ENCODE data around the gene AUTS2. TPM values are rescaled to one million over a fixed set of nuclear protein-coding genes. Genes with fewer than 3 reads are reported as not detected.
A peak's percentile ranks its signal among the peaks of the same experiment; 100 is the strongest.

The AUTS2 gene
- total RNA-seq, 1 experiment from 2014 or later = 38.5 TPM

DNA sequence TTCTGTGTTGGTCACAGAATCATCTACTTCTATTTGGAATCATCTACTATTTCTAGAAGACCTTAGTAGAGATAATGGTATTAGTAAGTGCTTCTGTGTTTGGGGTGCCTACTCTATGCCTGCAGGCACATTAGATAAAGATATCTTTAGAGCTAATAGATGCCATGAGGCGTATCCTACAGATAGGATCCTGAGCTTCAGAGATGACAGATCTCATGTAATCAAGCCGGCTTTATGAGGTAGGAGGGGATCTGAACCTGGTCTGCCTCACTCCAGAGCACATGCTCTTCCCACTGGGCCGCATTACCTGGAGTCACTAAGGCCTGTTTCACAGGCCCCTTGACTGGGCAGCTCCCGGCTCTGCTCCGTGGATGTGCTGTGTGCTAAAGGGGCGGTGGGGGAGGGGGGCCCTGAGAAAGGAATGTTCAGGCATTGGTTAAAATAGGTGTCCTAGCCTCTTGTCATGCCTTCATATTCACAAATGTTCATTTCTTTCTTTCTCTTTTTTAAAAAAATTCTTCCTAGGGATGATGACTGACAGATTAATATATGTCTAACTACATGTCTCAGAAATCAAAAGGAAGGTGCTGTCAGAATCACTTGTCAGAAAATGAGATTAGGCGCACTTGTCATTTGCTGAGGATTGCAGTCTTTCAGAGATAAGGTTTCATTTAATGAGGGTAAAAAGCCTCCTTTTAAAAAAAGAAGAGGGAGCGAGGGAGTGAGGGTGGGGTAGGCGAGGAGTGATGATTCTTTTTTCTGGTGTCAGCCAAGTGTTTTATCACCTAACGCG is 1075.7 kb downstream of the AUTS2 start:
- Histone ChIP-seq H4K20me1 (ENCODE audit: insufficient read depth, low read depth, low read length) (0 out of 2 replicates have a peak, but pooled peaks cover 4% of the 10 kb centered on the region), H3K9ac (ENCODE audit: low read length) (no peak overlapping the region), H3K79me2 (ENCODE audit: low read length) (no peaks in the 10 kb centered on the region), H3K27ac (ENCODE audit: low read length) (no peak overlapping the region), H3K4me3 (ENCODE audit: low read length) (no peak overlapping the region), H2AFZ (ENCODE audit: low read length) (no peak overlapping the region), H3K27me3 (ENCODE audit: low read length) (no peaks in the 10 kb centered on the region), H3K4me2 (ENCODE audit: low read depth, low read length, poor library complexity, severe bottlenecking) (no peak overlapping the region), H3K9me3 (ENCODE audit: low read length) (no peaks in the 10 kb centered on the region), H3K9me2 (replicated peaks; ENCODE audit: insufficient read depth, low read length) (no peaks in the 10 kb centered on the region), H3K4me1 (ENCODE audit: low read length) (peaks cover 8% of the 10 kb centered on the region; the same call in 1 of the 2 replicates), H3K36me3 (ENCODE audit: insufficient read depth, low read length) (no peaks in the 10 kb centered on the region)
- DNase-seq = no peak

DNA sequence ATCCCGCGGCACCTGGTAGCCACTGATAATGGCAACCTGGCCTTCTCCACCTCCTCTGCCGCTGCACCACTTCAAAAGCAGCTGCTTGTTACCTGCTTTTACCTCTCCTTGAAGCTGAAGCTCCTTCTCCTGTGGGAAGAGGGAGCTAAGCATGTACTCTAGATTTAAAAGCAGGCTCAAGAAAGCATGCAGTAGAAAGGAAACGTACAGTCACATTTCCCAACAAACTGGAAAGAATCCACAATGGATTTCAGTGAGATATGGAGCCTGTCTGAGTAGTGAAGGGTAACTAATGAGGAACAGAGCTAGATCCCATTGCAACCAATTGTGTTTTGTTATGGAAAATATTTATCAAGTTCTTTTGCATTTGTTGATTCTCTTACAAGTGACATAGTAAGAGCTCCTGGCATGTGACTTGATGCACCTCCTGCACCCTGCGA is 1076.3 kb downstream of the AUTS2 start:
- Histone ChIP-seq H3K9me2 (replicated peaks; ENCODE audit: insufficient read depth, low read length) (no peaks in the 10 kb centered on the region), H4K20me1 (ENCODE audit: insufficient read depth, low read depth, low read length) (0 out of 2 replicates have a peak, but pooled peaks cover 4% of the 10 kb centered on the region), H3K4me2 (ENCODE audit: low read depth, low read length, poor library complexity, severe bottlenecking) (no peak overlapping the region), H3K4me1 (ENCODE audit: low read length) (peaks cover 8% of the 10 kb centered on the region; the same call in 1 of the 2 replicates), H3K27ac (ENCODE audit: low read length) (no peak overlapping the region), H3K9me3 (ENCODE audit: low read length) (no peaks in the 10 kb centered on the region), H2AFZ (ENCODE audit: low read length) (no peak overlapping the region), H3K79me2 (ENCODE audit: low read length) (no peaks in the 10 kb centered on the region), H3K9ac (ENCODE audit: low read length) (no peak overlapping the region), H3K36me3 (ENCODE audit: insufficient read depth, low read length) (no peaks in the 10 kb centered on the region), H3K4me3 (ENCODE audit: low read length) (no peak overlapping the region), H3K27me3 (ENCODE audit: low read length) (no peaks in the 10 kb centered on the region)
- no peak for DNase-seq

DNA sequence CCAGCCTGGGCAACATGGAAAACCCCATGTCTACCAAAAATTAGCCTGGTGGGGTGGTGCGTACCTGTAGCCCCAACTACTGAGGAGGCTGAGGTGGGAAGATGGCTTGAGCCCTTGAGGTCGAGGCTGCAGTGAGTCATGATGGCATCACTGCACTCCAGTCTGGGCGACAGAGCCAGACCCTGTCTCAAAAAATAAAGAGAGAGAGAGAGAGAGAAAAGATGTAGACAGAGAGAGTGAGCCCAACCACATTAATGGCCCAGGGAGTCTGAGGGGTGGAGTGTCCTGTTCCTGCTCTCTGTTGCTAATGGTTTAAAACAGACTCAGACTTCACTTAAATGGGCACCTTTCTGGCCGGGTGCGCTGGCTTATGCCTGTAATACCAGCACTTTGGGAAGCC is 1078.0 kb downstream of the AUTS2 start:
- Histone ChIP-seq H3K27ac (ENCODE audit: low read length) (no peak overlapping the region), H4K20me1 (ENCODE audit: insufficient read depth, low read depth, low read length) (0 out of 2 replicates have a peak, but pooled peaks cover 4% of the 10 kb centered on the region), H3K4me1 (ENCODE audit: low read length) (peaks cover 8% of the 10 kb centered on the region; the same call in 1 of the 2 replicates), H3K79me2 (ENCODE audit: low read length) (no peaks in the 10 kb centered on the region), H3K4me2 (ENCODE audit: low read depth, low read length, poor library complexity, severe bottlenecking) (no peak overlapping the region), H3K9me2 (replicated peaks; ENCODE audit: insufficient read depth, low read length) (no peaks in the 10 kb centered on the region), H3K36me3 (ENCODE audit: insufficient read depth, low read length) (no peaks in the 10 kb centered on the region), H3K4me3 (ENCODE audit: low read length) (no peak overlapping the region), H3K9me3 (ENCODE audit: low read length) (no peaks in the 10 kb centered on the region), H3K9ac (ENCODE audit: low read length) (no peak overlapping the region), H2AFZ (ENCODE audit: low read length) (no peak overlapping the region), H3K27me3 (ENCODE audit: low read length) (no peaks in the 10 kb centered on the region)
- no peak for DNase-seq

DNA sequence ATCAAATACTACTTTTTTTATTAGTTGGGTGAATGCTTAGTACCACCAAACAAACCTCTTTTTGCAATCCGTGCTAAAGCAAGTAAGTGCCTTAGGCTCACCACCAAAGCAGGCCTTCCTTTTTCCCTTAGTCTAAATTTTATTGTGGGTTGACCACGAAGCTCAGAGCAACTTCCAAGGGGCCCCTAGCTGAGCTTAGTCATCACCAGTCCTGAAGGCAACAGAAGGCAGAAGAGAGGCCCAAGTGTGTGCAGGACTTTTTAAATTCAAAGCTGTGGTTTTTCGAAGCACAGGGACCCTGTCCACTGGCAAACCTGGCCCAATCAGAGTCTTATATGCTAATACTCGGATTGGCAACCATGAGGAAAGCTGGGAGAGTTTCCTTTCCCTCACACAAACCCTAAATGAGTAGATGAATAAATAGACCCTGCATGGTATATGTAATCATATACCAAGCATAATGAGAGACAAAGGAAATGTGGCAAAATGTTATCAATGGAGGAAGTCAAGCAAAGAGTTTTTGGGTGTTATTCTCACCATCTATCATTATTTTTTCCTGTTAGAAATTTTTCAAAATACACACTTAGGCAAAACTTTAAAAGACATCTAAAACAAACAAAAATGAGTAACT is 1080.5 kb downstream of the AUTS2 start:
- H3K36me3 ChIP-seq (ENCODE audit: insufficient read depth, low read length) = no peaks in the 10 kb centered on the region
- no peak for DNase-seq
- H3K79me2 ChIP-seq (ENCODE audit: low read length) = no peaks in the 10 kb centered on the region
- 0 out of 2 replicates have a peak, but pooled peaks cover 4% of the 10 kb centered on the region for H4K20me1 ChIP-seq (ENCODE audit: insufficient read depth, low read depth, low read length)
- H3K4me2 ChIP-seq (ENCODE audit: low read depth, low read length, poor library complexity, severe bottlenecking) = no peak overlapping the region
- peaks cover 19% of the 10 kb centered on the region for H3K4me1 ChIP-seq (ENCODE audit: low read length)
- no peak overlapping the region for H3K4me3 ChIP-seq (ENCODE audit: low read length)
- H3K9me2 ChIP-seq (replicated peaks; ENCODE audit: insufficient read depth, low read length) = no peaks in the 10 kb centered on the region
- H3K9ac ChIP-seq (ENCODE audit: low read length) = no peak overlapping the region
- no peaks in the 10 kb centered on the region for H3K27me3 ChIP-seq (ENCODE audit: low read length)
- H3K9me3 ChIP-seq (ENCODE audit: low read length) = no peaks in the 10 kb centered on the region
- H3K27ac ChIP-seq (ENCODE audit: low read length) = no peak overlapping the region
- H2AFZ ChIP-seq (ENCODE audit: low read length) = no peak overlapping the region

DNA sequence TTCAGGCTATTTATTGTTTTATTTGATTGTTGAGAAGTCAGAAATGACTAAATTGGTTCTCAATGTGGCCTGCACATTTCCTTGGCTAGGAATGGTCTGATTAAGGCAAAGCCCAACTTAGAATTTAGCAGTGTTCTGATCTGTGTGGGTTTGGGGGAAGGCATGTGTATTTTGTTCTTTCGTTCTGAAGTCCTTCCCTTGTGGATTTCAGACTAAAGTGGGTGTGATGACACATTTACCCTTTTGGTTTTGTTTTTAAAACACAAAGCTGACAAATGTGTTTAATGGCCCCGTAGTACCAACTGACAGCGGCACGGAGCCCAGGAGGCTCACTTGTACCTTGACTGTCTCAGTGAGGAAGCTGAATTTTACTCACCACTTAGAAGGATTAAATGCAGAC is 1081.4 kb downstream of the AUTS2 start:
- no peak overlapping the region for H2AFZ ChIP-seq (ENCODE audit: low read length)

DNA sequence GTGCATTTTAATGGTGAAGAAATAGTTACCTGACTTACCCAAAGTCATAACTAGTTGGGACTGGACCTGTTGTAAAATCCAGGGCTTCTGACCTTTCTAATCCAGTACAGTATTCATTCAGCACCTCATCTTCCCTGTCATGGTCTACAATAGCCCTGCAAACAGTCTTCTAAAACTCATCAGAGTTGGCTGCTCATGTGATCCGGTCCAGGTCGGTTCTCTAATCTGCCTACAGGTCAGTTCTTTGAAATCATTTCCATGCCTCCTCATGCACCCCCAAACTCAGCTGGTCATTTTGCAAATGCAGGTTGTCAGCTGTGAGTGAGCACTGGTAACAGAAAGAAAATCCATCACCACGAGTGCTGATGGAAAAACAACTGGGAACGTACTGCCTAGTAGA is 1082.0 kb downstream of the AUTS2 start:
- no peak overlapping the region for H2AFZ ChIP-seq (ENCODE audit: low read length)
- peaks cover 19% of the 10 kb centered on the region for H3K4me1 ChIP-seq (ENCODE audit: low read length)
- no peaks in the 10 kb centered on the region for H3K79me2 ChIP-seq (ENCODE audit: low read length)
- no peak overlapping the region for H3K9ac ChIP-seq (ENCODE audit: low read length)
- DNase-seq = no peak
- H3K4me2 ChIP-seq (ENCODE audit: low read depth, low read length, poor library complexity, severe bottlenecking) = no peak overlapping the region
- no peaks in the 10 kb centered on the region for H4K20me1 ChIP-seq (ENCODE audit: insufficient read depth, low read depth, low read length)
- no peaks in the 10 kb centered on the region for H3K9me3 ChIP-seq (ENCODE audit: low read length)
- no peak overlapping the region for H3K4me3 ChIP-seq (ENCODE audit: low read length)
- no peak overlapping the region for H3K27ac ChIP-seq (ENCODE audit: low read length)
- H3K36me3 ChIP-seq (ENCODE audit: insufficient read depth, low read length) = no peaks in the 10 kb centered on the region
- no peaks in the 10 kb centered on the region for H3K27me3 ChIP-seq (ENCODE audit: low read length)
- H3K9me2 ChIP-seq (replicated peaks; ENCODE audit: insufficient read depth, low read length) = no peaks in the 10 kb centered on the region

More for the DNA sequence above, 1081.4 kb downstream of the AUTS2 start:
- Histone ChIP-seq H3K27me3 (ENCODE audit: low read length) (no peaks in the 10 kb centered on the region), H4K20me1 (ENCODE audit: insufficient read depth, low read depth, low read length) (0 out of 2 replicates have a peak, but pooled peaks cover 2% of the 10 kb centered on the region), H3K4me3 (ENCODE audit: low read length) (no peak overlapping the region), H3K9me3 (ENCODE audit: low read length) (no peaks in the 10 kb centered on the region), H3K27ac (ENCODE audit: low read length) (no peak overlapping the region), H3K36me3 (ENCODE audit: insufficient read depth, low read length) (no peaks in the 10 kb centered on the region), H3K4me2 (ENCODE audit: low read depth, low read length, poor library complexity, severe bottlenecking) (no peak overlapping the region), H3K9me2 (replicated peaks; ENCODE audit: insufficient read depth, low read length) (no peaks in the 10 kb centered on the region), H3K79me2 (ENCODE audit: low read length) (no peaks in the 10 kb centered on the region), H3K4me1 (ENCODE audit: low read length) (peaks cover 19% of the 10 kb centered on the region), H3K9ac (ENCODE audit: low read length) (no peak overlapping the region)
- no peak for DNase-seq

DNA sequence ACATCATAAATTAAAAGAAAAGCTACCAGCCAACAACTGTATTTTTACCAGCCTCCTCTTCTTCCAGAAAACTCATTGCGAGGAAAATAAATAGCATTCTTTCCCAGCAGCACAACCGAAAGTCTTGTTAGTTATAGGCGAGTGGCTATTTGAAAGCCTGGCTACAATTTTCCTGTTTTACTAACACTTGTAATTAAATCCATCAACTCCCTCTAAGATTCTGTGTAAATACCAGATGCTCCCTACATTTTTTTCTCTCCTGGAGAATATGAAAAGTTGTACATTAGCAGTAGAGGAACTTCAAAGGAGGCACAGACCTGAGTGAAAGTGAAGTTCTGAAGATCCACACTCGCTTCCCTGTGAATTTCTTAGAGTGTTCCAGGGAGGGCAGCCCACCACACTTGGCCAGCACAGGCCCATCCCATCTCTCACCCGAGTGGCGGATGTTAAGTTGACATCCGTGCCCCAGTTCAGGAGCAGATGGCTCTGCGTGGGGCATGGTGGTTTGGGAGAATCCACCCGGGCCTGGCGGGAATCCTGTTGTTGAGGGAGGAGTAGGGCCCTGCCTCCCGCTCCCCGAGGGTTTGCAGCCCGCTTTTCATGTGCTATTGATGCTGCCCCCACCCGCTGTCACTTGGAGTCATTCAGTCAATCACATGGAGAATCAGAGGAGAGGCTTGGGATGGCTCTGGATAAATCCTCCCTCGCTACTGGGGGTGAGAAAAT is 1082.6 kb downstream of the AUTS2 start:
- H3K9ac ChIP-seq (ENCODE audit: low read length) = no peak overlapping the region
- no peak for DNase-seq
- no peaks in the 10 kb centered on the region for H3K27me3 ChIP-seq (ENCODE audit: low read length)
- peaks cover 19% of the 10 kb centered on the region for H3K4me1 ChIP-seq (ENCODE audit: low read length)
- no peak overlapping the region for H2AFZ ChIP-seq (ENCODE audit: low read length)
- H4K20me1 ChIP-seq (ENCODE audit: insufficient read depth, low read depth, low read length) = no peaks in the 10 kb centered on the region
- no peaks in the 10 kb centered on the region for H3K36me3 ChIP-seq (ENCODE audit: insufficient read depth, low read length)
- no peaks in the 10 kb centered on the region for H3K9me2 ChIP-seq (replicated peaks; ENCODE audit: insufficient read depth, low read length)
- H3K4me2 ChIP-seq (ENCODE audit: low read depth, low read length, poor library complexity, severe bottlenecking) = peak overlapping the region; percentile 65
- no peak overlapping the region for H3K4me3 ChIP-seq (ENCODE audit: low read length)
- H3K27ac ChIP-seq (ENCODE audit: low read length) = no peak overlapping the region
- no peaks in the 10 kb centered on the region for H3K79me2 ChIP-seq (ENCODE audit: low read length)
- H3K9me3 ChIP-seq (ENCODE audit: low read length) = no peaks in the 10 kb centered on the region

All from Karpas-422 (cell line).